ENCODE measurements around the gene SMIM41. TPM values are rescaled to one million over a fixed set of nuclear protein-coding genes. Genes with fewer than 3 reads are reported as not detected.

SMIM41 gene
- total RNA-seq, 1 experiment from 2014 or later, result not detected

GRCh38 chr12:52059582-52060497 lies 19.7 kb upstream of the SMIM41 start:
- no peaks in the 10 kb centered on the region for H3K36me3 ChIP-seq (ENCODE audit: control insufficient read depth, insufficient read depth, low read length)
- ATAC-seq (no peak), DNase-seq (ENCODE audit: low read depth, low spot score) (no peak)
- H3K4me3 ChIP-seq (ENCODE audit: low read depth in 2 of 2, low read length in 2 of 2), result no peak overlapping the region
- H3K27me3 ChIP-seq (ENCODE audit: control insufficient read depth, insufficient read depth, low read length), result no peaks in the 10 kb centered on the region
- ChIA-PET CTCF (interaction anchor here (1.0 kb wide), 1 partner anchor 10 kb away, joined by 4 read pairs; the partner anchor contains the start of gene ATG101), POLR2A (no interaction called here)
- no peaks in the 10 kb centered on the region for H3K9me3 ChIP-seq (ENCODE audit: control insufficient read depth, insufficient read depth, low read depth, low read length)
- no peak overlapping the region for H3K27ac ChIP-seq (ENCODE audit: low read length)
- H3K4me1 ChIP-seq (ENCODE audit: control insufficient read depth, insufficient read depth, low read length), result no peaks in the 10 kb centered on the region
- TF ChIP-seq POLR2AphosphoS5 (IDR thresholded peaks at IDR 0.05; ENCODE audit: low read depth, low read length) (no peak), TCF7L2 (IDR thresholded peaks at IDR 0.05; ENCODE audit: low read depth, low read length) (no peak), REST (IDR thresholded peaks at IDR 0.05; ENCODE audit: insufficient read depth in 1 of 2, low read depth in 2 of 2, low read length in 1 of 2) (no peak), CTCF (IDR thresholded peaks at IDR 0.05) (no peak), SIN3A (IDR thresholded peaks at IDR 0.05; ENCODE audit: borderline replicate concordance, insufficient read depth, low read depth, low read length) (no peak)
- intact Hi-C loops (cut with micrococcal nuclease; ENCODE audit: unreplicated experiment) (no loop called here), in situ Hi-C loops (cut with HindIII; ENCODE audit: low pct_unique_long_range_greater_than_20kb, low sequenced_read_pairs) (no loop called here)
- no TSS peak for BruUV-seq (replicated peaks)

- no peaks in the 10 kb centered on the region for H3K27me3 ChIP-seq (ENCODE audit: control insufficient read depth, insufficient read depth, low read length)
- CTCF ChIA-PET, result interaction anchor here (2.0 kb wide), 1 partner anchor 22 kb away, joined by 6 read pairs; no protein-coding TSS in a partner anchor
- H3K36me3 ChIP-seq (ENCODE audit: control insufficient read depth, insufficient read depth, low read length), result no peaks in the 10 kb centered on the region
- BruUV-seq (replicated peaks), result no TSS peak
- in situ Hi-C loops (cut with HindIII; ENCODE audit: low pct_unique_long_range_greater_than_20kb, low sequenced_read_pairs), result no loop called here
- H3K4me1 ChIP-seq (ENCODE audit: control insufficient read depth, insufficient read depth, low read length), result no peaks in the 10 kb centered on the region
- no peak for TF ChIP-seq SIN3A (IDR thresholded peaks at IDR 0.05; ENCODE audit: borderline replicate concordance, insufficient read depth, low read depth, low read length)
- TF ChIP-seq TCF7L2 (IDR thresholded peaks at IDR 0.05; ENCODE audit: low read depth, low read length), result no peak
- TF ChIP-seq POLR2AphosphoS5 (IDR thresholded peaks at IDR 0.05; ENCODE audit: low read depth, low read length), result no peak
- TF ChIP-seq CTCF (IDR thresholded peaks at IDR 0.05), result no peak
- no peak for TF ChIP-seq REST (IDR thresholded peaks at IDR 0.05; ENCODE audit: insufficient read depth in 1 of 2, low read depth in 2 of 2, low read length in 1 of 2)
- ATAC-seq (no peak), DNase-seq (ENCODE audit: low read depth, low spot score) (no peak)
- POLR2A ChIA-PET, result interaction anchor here (0.7 kb wide), 1 partner anchor 215 kb away, joined by 3 read pairs; no protein-coding TSS in a partner anchor
- no peaks in the 10 kb centered on the region for H3K9me3 ChIP-seq (ENCODE audit: control insufficient read depth, insufficient read depth, low read depth, low read length)
- H3K4me3 ChIP-seq (ENCODE audit: low read depth in 2 of 2, low read length in 2 of 2), result no peak overlapping the region
- no peak overlapping the region for H3K27ac ChIP-seq (ENCODE audit: low read length)
- intact Hi-C loops (cut with micrococcal nuclease; ENCODE audit: unreplicated experiment), result no loop called here
Observed at GRCh38 chr12:52060498-52061177, 18.9 kb upstream of the SMIM41 start.

Data from Panc1 (cell line).